Effector memory CD4-positive, alpha-beta T cell (primary cell): ENCODE data around the gene FGGY.

Experiments used
- DNase-seq, 3 donors: peaks; one replicate each; pipeline ENCODE4 v3.0.0-alpha.2; 2020
- H3K27ac ChIP-seq: 2 replicates; pipeline ENCODE4 v1.7.0; 2013; ENCODE audit warnings: mild to moderate bottlenecking, low read length, moderate library complexity; ENCODE audit not compliant: insufficient read depth, poor library complexity, severe bottlenecking
- H3K27me3 ChIP-seq: replicated peaks from 2 replicates; pipeline ENCODE4 v1.7.0; 2013; ENCODE audit warnings: mild to moderate bottlenecking, low read length; ENCODE audit not compliant: insufficient read depth, control insufficient read depth, poor library complexity, severe bottlenecking
- H3K36me3 ChIP-seq: 2 replicates; pipeline ENCODE4 v1.7.0; 2013; ENCODE audit warnings: mild to moderate bottlenecking, low read length, moderate library complexity; ENCODE audit not compliant: control insufficient read depth, insufficient read depth
- H3K4me1 ChIP-seq: 2 replicates; pipeline ENCODE4 v1.7.0; 2013; ENCODE audit warnings: low read length, mild to moderate bottlenecking; ENCODE audit not compliant: control insufficient read depth, insufficient read depth, poor library complexity, severe bottlenecking
- H3K4me3 ChIP-seq: 2 replicates; pipeline ENCODE4 v1.7.0; 2013; ENCODE audit warnings: low read length, low read depth, mild to moderate bottlenecking; ENCODE audit not compliant: insufficient read depth, poor library complexity, severe bottlenecking
- H3K9me3 ChIP-seq: 2 replicates; pipeline ENCODE4 v1.7.0; 2013; ENCODE audit warnings: mild to moderate bottlenecking, low read length, moderate library complexity; ENCODE audit not compliant: control insufficient read depth

The FGGY gene

GRCh38 chr1:59617434-59617833 is 320.5 kb downstream of the FGGY start:
- no peaks in the 10 kb centered on the region for H3K4me1 ChIP-seq
- DNase-seq: no peak

GRCh38 chr1:59619557-59619956 is 322.7 kb downstream of the FGGY start:
- Histone ChIP-seq H3K36me3 (no peaks in the 10 kb centered on the region), H3K4me3 (no peak overlapping the region), H3K27me3 (no peaks in the 10 kb centered on the region), H3K9me3 (no peaks in the 10 kb centered on the region), H3K4me1 (no peaks in the 10 kb centered on the region), H3K27ac (no peak overlapping the region)
- no peak for DNase-seq

More at GRCh38 chr1:59617434-59617833, 320.5 kb downstream of the FGGY start:
- Histone ChIP-seq H3K27me3 (no peaks in the 10 kb centered on the region), H3K27ac (no peak overlapping the region), H3K4me3 (no peak overlapping the region), H3K9me3 (no peaks in the 10 kb centered on the region), H3K36me3 (no peaks in the 10 kb centered on the region)

- H3K36me3 ChIP-seq: no peaks in the 10 kb centered on the region
- H3K27ac ChIP-seq: no peak overlapping the region
- no peaks in the 10 kb centered on the region for H3K4me1 ChIP-seq
- no peaks in the 10 kb centered on the region for H3K9me3 ChIP-seq
- no peak overlapping the region for H3K4me3 ChIP-seq
- no peaks in the 10 kb centered on the region for H3K27me3 ChIP-seq
- no peak for DNase-seq
Observed at GRCh38 chr1:59625384-59625783, 328.5 kb downstream of the FGGY start.

GRCh38 chr1:59631561-59632255 is 334.8 kb downstream of the FGGY start:
- Histone ChIP-seq H3K27me3 (no peaks in the 10 kb centered on the region), H3K27ac (no peak overlapping the region), H3K4me1 (no peaks in the 10 kb centered on the region), H3K36me3 (no peaks in the 10 kb centered on the region), H3K4me3 (no peak overlapping the region), H3K9me3 (no peaks in the 10 kb centered on the region)
- no peak for DNase-seq

GRCh38 chr1:59635097-59635496 is 338.2 kb downstream of the FGGY start:
- Histone ChIP-seq H3K4me1 (no peaks in the 10 kb centered on the region), H3K36me3 (no peaks in the 10 kb centered on the region), H3K9me3 (no peaks in the 10 kb centered on the region), H3K4me3 (no peak overlapping the region), H3K27me3 (no peaks in the 10 kb centered on the region), H3K27ac (no peak overlapping the region)
- DNase-seq: no peak

- Histone ChIP-seq H3K9me3 (no peaks in the 10 kb centered on the region), H3K4me1 (no peaks in the 10 kb centered on the region), H3K4me3 (no peak overlapping the region), H3K27ac (no peak overlapping the region), H3K36me3 (no peaks in the 10 kb centered on the region), H3K27me3 (no peaks in the 10 kb centered on the region)
- DNase-seq: no peak
Observed at GRCh38 chr1:59638231-59638711, 341.4 kb downstream of the FGGY start.

- Histone ChIP-seq H3K27me3 (no peaks in the 10 kb centered on the region), H3K9me3 (no peaks in the 10 kb centered on the region), H3K4me1 (no peaks in the 10 kb centered on the region), H3K4me3 (no peak overlapping the region), H3K36me3 (no peaks in the 10 kb centered on the region), H3K27ac (no peak overlapping the region)
- no peak for DNase-seq
Observed at GRCh38 chr1:59639266-59639665, 342.4 kb downstream of the FGGY start.

- H3K36me3 ChIP-seq: no peaks in the 10 kb centered on the region
- DNase-seq: no peak
- H3K9me3 ChIP-seq: no peaks in the 10 kb centered on the region
- H3K4me1 ChIP-seq: no peaks in the 10 kb centered on the region
- H3K4me3 ChIP-seq: no peak overlapping the region
- no peaks in the 10 kb centered on the region for H3K27me3 ChIP-seq
- H3K27ac ChIP-seq: no peak overlapping the region
Observed at GRCh38 chr1:59640851-59641250, 344.0 kb downstream of the FGGY start.

GRCh38 chr1:59641836-59642235 is 344.9 kb downstream of the FGGY start:
- DNase-seq: no peak
- no peak overlapping the region for H3K4me3 ChIP-seq
- no peaks in the 10 kb centered on the region for H3K27me3 ChIP-seq

GRCh38 chr1:59643526-59643925 is 346.6 kb downstream of the FGGY start:
- H3K9me3 ChIP-seq: no peaks in the 10 kb centered on the region
- no peak overlapping the region for H3K4me3 ChIP-seq
- no peak for DNase-seq
- H3K27me3 ChIP-seq: no peaks in the 10 kb centered on the region
- H3K27ac ChIP-seq: no peak overlapping the region
- H3K36me3 ChIP-seq: no peaks in the 10 kb centered on the region
- H3K4me1 ChIP-seq: no peaks in the 10 kb centered on the region

More at GRCh38 chr1:59641836-59642235, 344.9 kb downstream of the FGGY start:
- H3K36me3 ChIP-seq: no peaks in the 10 kb centered on the region
- no peaks in the 10 kb centered on the region for H3K9me3 ChIP-seq
- no peaks in the 10 kb centered on the region for H3K4me1 ChIP-seq
- H3K27ac ChIP-seq: no peak overlapping the region
